ENCODE measurements around the gene CXCL12. TPM values are rescaled to one million over a fixed set of nuclear protein-coding genes. Genes with fewer than 3 reads are reported as not detected.
A peak's percentile ranks its signal among the peaks of the same experiment; 100 is the strongest.

CXCL12 gene
- total RNA-seq: not detected

- peak within 1 kb of the TSS; percentile 69 to 75 for H3K4me3 Mint-ChIP-seq
- DNase-seq (no peak), ATAC-seq (replicated peaks in 1 of 2) (peak in 1 of 2 donors; percentile 28)
- H3K27me3 Mint-ChIP-seq (ENCODE audit: low read depth): peaks cover 30% of the 10 kb centered on the region
- H3K9me3 Mint-ChIP-seq: no peaks in the 10 kb centered on the region
- H3K4me1 Mint-ChIP-seq (ENCODE audit: low read depth): no peaks in the 10 kb centered on the region
- no peak within 1 kb of the TSS for H3K27ac Mint-ChIP-seq
- peaks cover 0 to 1% of the 10 kb centered on the region in 2 donors for H3K36me3 Mint-ChIP-seq (ENCODE audit: insufficient read depth in 2 of 2)
Measured at GRCh38 chr10:44385026-44385695, at the start of gene CXCL12. Gene CXCL12, minus strand, starts transcription at chr10:44385097. Its CDS starts 92 bp downstream, at chr10:44385005.

GRCh38 chr10:44427479-44427878 lies 42.6 kb upstream of the CXCL12 start:
- DNase-seq: no peak
- Mint-ChIP-seq H3K27ac (no peak overlapping the region), H3K9me3 (peaks cover 6 to 8% of the 10 kb centered on the region in 2 donors), H3K36me3 (ENCODE audit: insufficient read depth in 2 of 2) (peaks cover 2 to 4% of the 10 kb centered on the region in 2 donors), H3K4me1 (ENCODE audit: low read depth) (no peaks in the 10 kb centered on the region), H3K27me3 (ENCODE audit: low read depth) (no peaks in the 10 kb centered on the region), H3K4me3 (no peak overlapping the region)
- ATAC-seq (replicated peaks in 1 of 2): no peak

GRCh38 chr10:44427037-44427436 lies 42.1 kb upstream of the CXCL12 start:
- ATAC-seq (replicated peaks in 1 of 2): no peak
- peaks cover 2 to 4% of the 10 kb centered on the region in 2 donors for H3K36me3 Mint-ChIP-seq (ENCODE audit: insufficient read depth in 2 of 2)

GRCh38 chr10:44426247-44427034 lies 41.5 kb upstream of the CXCL12 start:
- peaks cover 1 to 2% of the 10 kb centered on the region in 2 donors for H3K36me3 Mint-ChIP-seq (ENCODE audit: insufficient read depth in 2 of 2)
- H3K27ac Mint-ChIP-seq: no peak overlapping the region
- peaks cover 4 to 5% of the 10 kb centered on the region in 2 donors for H3K9me3 Mint-ChIP-seq
- ATAC-seq (replicated peaks in 1 of 2) (no peak), DNase-seq (no peak)
- no peaks in the 10 kb centered on the region for H3K27me3 Mint-ChIP-seq (ENCODE audit: low read depth)
- no peak overlapping the region for H3K4me3 Mint-ChIP-seq
- no peaks in the 10 kb centered on the region for H3K4me1 Mint-ChIP-seq (ENCODE audit: low read depth)

More at GRCh38 chr10:44427037-44427436, 42.1 kb upstream of the CXCL12 start:
- no peak for DNase-seq
- H3K27me3 Mint-ChIP-seq (ENCODE audit: low read depth): no peaks in the 10 kb centered on the region
- H3K9me3 Mint-ChIP-seq: peaks cover 6 to 7% of the 10 kb centered on the region in 2 donors
- H3K4me3 Mint-ChIP-seq: no peak overlapping the region
- no peaks in the 10 kb centered on the region for H3K4me1 Mint-ChIP-seq (ENCODE audit: low read depth)
- no peak overlapping the region for H3K27ac Mint-ChIP-seq

GRCh38 chr10:44425466-44425865 lies 40.6 kb upstream of the CXCL12 start:
- Mint-ChIP-seq H3K36me3 (ENCODE audit: insufficient read depth in 2 of 2) (no peaks in the 10 kb centered on the region), H3K4me1 (ENCODE audit: low read depth) (peaks cover 4% of the 10 kb centered on the region), H3K27ac (no peak overlapping the region), H3K9me3 (no peaks in the 10 kb centered on the region), H3K27me3 (ENCODE audit: low read depth) (no peaks in the 10 kb centered on the region), H3K4me3 (no peak overlapping the region)
- DNase-seq (no peak), ATAC-seq (replicated peaks in 1 of 2) (no peak)

- no peak for ATAC-seq (replicated peaks in 1 of 2)
- Mint-ChIP-seq H3K9me3 (no peaks in the 10 kb centered on the region), H3K27me3 (ENCODE audit: low read depth) (no peaks in the 10 kb centered on the region), H3K36me3 (ENCODE audit: insufficient read depth in 2 of 2) (no peaks in the 10 kb centered on the region), H3K4me1 (ENCODE audit: low read depth) (peaks cover 8% of the 10 kb centered on the region), H3K4me3 (no peak overlapping the region), H3K27ac (no peak overlapping the region)
- DNase-seq: no peak
Measured at GRCh38 chr10:44424957-44425356, 40.1 kb upstream of the CXCL12 start.

GRCh38 chr10:44424298-44424697 lies 39.4 kb upstream of the CXCL12 start:
- no peak overlapping the region for H3K4me3 Mint-ChIP-seq
- H3K27me3 Mint-ChIP-seq (ENCODE audit: low read depth): no peaks in the 10 kb centered on the region
- peaks cover 12% of the 10 kb centered on the region for H3K4me1 Mint-ChIP-seq (ENCODE audit: low read depth)
- H3K27ac Mint-ChIP-seq: no peak overlapping the region
- no peak for ATAC-seq (replicated peaks in 1 of 2)
- H3K36me3 Mint-ChIP-seq (ENCODE audit: insufficient read depth in 2 of 2): no peaks in the 10 kb centered on the region
- no peaks in the 10 kb centered on the region for H3K9me3 Mint-ChIP-seq
- DNase-seq: no peak

- Mint-ChIP-seq H3K27ac (no peak overlapping the region), H3K4me1 (ENCODE audit: low read depth) (peaks cover 12% of the 10 kb centered on the region), H3K27me3 (ENCODE audit: low read depth) (no peaks in the 10 kb centered on the region), H3K9me3 (no peaks in the 10 kb centered on the region), H3K4me3 (no peak overlapping the region), H3K36me3 (ENCODE audit: insufficient read depth in 2 of 2) (no peaks in the 10 kb centered on the region)
- no peak for ATAC-seq (replicated peaks in 1 of 2)
- DNase-seq: no peak
Measured at GRCh38 chr10:44422570-44423101, 37.7 kb upstream of the CXCL12 start.

- no peaks in the 10 kb centered on the region for H3K9me3 Mint-ChIP-seq
- H3K4me1 Mint-ChIP-seq (ENCODE audit: low read depth): peaks cover 12% of the 10 kb centered on the region
- H3K36me3 Mint-ChIP-seq (ENCODE audit: insufficient read depth in 2 of 2): no peaks in the 10 kb centered on the region
- no peak for DNase-seq
- H3K27ac Mint-ChIP-seq: no peak overlapping the region
- ATAC-seq (replicated peaks in 1 of 2): no peak
- H3K27me3 Mint-ChIP-seq (ENCODE audit: low read depth): no peaks in the 10 kb centered on the region
- no peak overlapping the region for H3K4me3 Mint-ChIP-seq
Measured at GRCh38 chr10:44422153-44422552, 37.3 kb upstream of the CXCL12 start.

GRCh38 chr10:44419790-44420549 lies 35.1 kb upstream of the CXCL12 start:
- Mint-ChIP-seq H3K27ac (no peak overlapping the region), H3K27me3 (ENCODE audit: low read depth) (no peaks in the 10 kb centered on the region), H3K36me3 (ENCODE audit: insufficient read depth in 2 of 2) (peaks cover 0 to 2% of the 10 kb centered on the region in 2 donors), H3K4me1 (ENCODE audit: low read depth) (peaks cover 12% of the 10 kb centered on the region), H3K4me3 (no peak overlapping the region), H3K9me3 (no peaks in the 10 kb centered on the region)
- DNase-seq (no peak), ATAC-seq (replicated peaks in 1 of 2) (no peak)

- DNase-seq (no peak), ATAC-seq (replicated peaks in 1 of 2) (no peak)
- no peaks in the 10 kb centered on the region for H3K27me3 Mint-ChIP-seq (ENCODE audit: low read depth)
- H3K4me1 Mint-ChIP-seq (ENCODE audit: low read depth): peaks cover 12% of the 10 kb centered on the region
- H3K36me3 Mint-ChIP-seq (ENCODE audit: insufficient read depth in 2 of 2): peaks cover 0 to 2% of the 10 kb centered on the region in 2 donors
- no peak overlapping the region for H3K27ac Mint-ChIP-seq
- no peak overlapping the region for H3K4me3 Mint-ChIP-seq
- H3K9me3 Mint-ChIP-seq: no peaks in the 10 kb centered on the region
Measured at GRCh38 chr10:44418637-44419036, 33.7 kb upstream of the CXCL12 start.

- DNase-seq (no peak), ATAC-seq (replicated peaks in 1 of 2) (no peak)
- peaks cover 0 to 2% of the 10 kb centered on the region in 2 donors for H3K36me3 Mint-ChIP-seq (ENCODE audit: insufficient read depth in 2 of 2)
- no peak overlapping the region for H3K27ac Mint-ChIP-seq
- no peaks in the 10 kb centered on the region for H3K27me3 Mint-ChIP-seq (ENCODE audit: low read depth)
- H3K4me3 Mint-ChIP-seq: no peak overlapping the region
- no peaks in the 10 kb centered on the region for H3K9me3 Mint-ChIP-seq
- peaks cover 12% of the 10 kb centered on the region for H3K4me1 Mint-ChIP-seq (ENCODE audit: low read depth)
Measured at GRCh38 chr10:44417761-44418160, 32.9 kb upstream of the CXCL12 start.

- no peak for ATAC-seq (replicated peaks in 1 of 2)
- H3K4me3 Mint-ChIP-seq: no peak overlapping the region
- no peaks in the 10 kb centered on the region for H3K27me3 Mint-ChIP-seq (ENCODE audit: low read depth)
- DNase-seq: no peak
- peaks cover 12% of the 10 kb centered on the region for H3K4me1 Mint-ChIP-seq (ENCODE audit: low read depth)
- peaks cover 0 to 2% of the 10 kb centered on the region in 2 donors for H3K36me3 Mint-ChIP-seq (ENCODE audit: insufficient read depth in 2 of 2)
- H3K9me3 Mint-ChIP-seq: peaks cover 0 to under 1% of the 10 kb centered on the region in 2 donors
- no peak overlapping the region for H3K27ac Mint-ChIP-seq
Measured at GRCh38 chr10:44416936-44417335, 32.0 kb upstream of the CXCL12 start.

Data from activated T-cell treated with anti-CD3 and anti-CD28 coated beads, Interleukin-2, amount 50 U/mL, for 72 hours (primary cell).